Measurements from ENCODE around the gene CAMK1.

CAMK1 gene

GRCh38 chr3:9750556-9751411 lies 19.0 kb downstream of the CAMK1 start:
- peaks cover 23% of the 10 kb centered on the region for H3F3A ChIP-seq (ENCODE audit: control insufficient read depth, insufficient read depth)
- peak overlapping the region; percentile 72 for H3K27ac ChIP-seq (ENCODE audit: low read depth, low read length)
- H3K9me3 ChIP-seq (ENCODE audit: control insufficient read depth, insufficient read depth, low read length) = no peaks in the 10 kb centered on the region
- peak overlapping the region; percentile 91 for H3K4me3 ChIP-seq (ENCODE audit: low read length)
- H3K4me1 ChIP-seq (ENCODE audit: control insufficient read depth, low read length) = peaks cover 40% of the 10 kb centered on the region
- no peaks in the 10 kb centered on the region for H3K9me2 ChIP-seq (replicated peaks; ENCODE audit: control insufficient read depth, low read length)
- peak overlapping the region; percentile 83 for H3K4me2 ChIP-seq (ENCODE audit: low read length)
- H3K36me3 ChIP-seq (ENCODE audit: control insufficient read depth, low read length) = peaks cover 78% of the 10 kb centered on the region
- H3K79me2 ChIP-seq (ENCODE audit: control insufficient read depth, low read length) = peaks cover 25% of the 10 kb centered on the region
- TF ChIP-seq EZH2phosphoT487 (IDR thresholded peaks at IDR 0.05; ENCODE audit: borderline replicate concordance, low read length) (no peak), CTCF (IDR thresholded peaks at IDR 0.05; ENCODE audit: low read depth, low read length, poor library complexity, severe bottlenecking) (no peak)
- no peaks in the 10 kb centered on the region for H4K20me1 ChIP-seq (ENCODE audit: control insufficient read depth, insufficient read depth, low read depth, low read length)
- H3K27me3 ChIP-seq (ENCODE audit: control insufficient read depth, low read length) = no peaks in the 10 kb centered on the region

- TF ChIP-seq CTCF (IDR thresholded peaks at IDR 0.05; ENCODE audit: low read depth, low read length, poor library complexity, severe bottlenecking) = peak; percentile 22
- TF ChIP-seq EZH2phosphoT487 (IDR thresholded peaks at IDR 0.05; ENCODE audit: borderline replicate concordance, low read length) = no peak
- Histone ChIP-seq H3K9me3 (ENCODE audit: control insufficient read depth, insufficient read depth, low read length) (no peaks in the 10 kb centered on the region), H3K9me2 (replicated peaks; ENCODE audit: control insufficient read depth, low read length) (no peaks in the 10 kb centered on the region), H3K27ac (ENCODE audit: low read depth, low read length) (peak within 1 kb of the TSS; percentile 72), H4K20me1 (ENCODE audit: control insufficient read depth, insufficient read depth, low read depth, low read length) (no peaks in the 10 kb centered on the region), H3K36me3 (ENCODE audit: control insufficient read depth, low read length) (peaks cover 80% of the 10 kb centered on the region), H3K4me1 (ENCODE audit: control insufficient read depth, low read length) (peaks cover 38% of the 10 kb centered on the region), H3K79me2 (ENCODE audit: control insufficient read depth, low read length) (peaks cover 25% of the 10 kb centered on the region), H3K27me3 (ENCODE audit: control insufficient read depth, low read length) (no peaks in the 10 kb centered on the region), H3K4me2 (ENCODE audit: low read length) (peak within 1 kb of the TSS; percentile 83), H3K4me3 (ENCODE audit: low read length) (peak within 1 kb of the TSS; percentile 91), H3F3A (ENCODE audit: control insufficient read depth, insufficient read depth) (peaks cover 20% of the 10 kb centered on the region)
Observed at GRCh38 chr3:9749645-9750555, 19.8 kb downstream of the CAMK1 start, which contains the start of gene OGG1. Gene OGG1 (plus strand): TSS chr3:9749952. CDS start chr3:9750287, 335 bp downstream.

- Histone ChIP-seq H3F3A (ENCODE audit: control insufficient read depth, insufficient read depth) (peaks cover 20% of the 10 kb centered on the region), H4K20me1 (ENCODE audit: control insufficient read depth, insufficient read depth, low read depth, low read length) (no peaks in the 10 kb centered on the region), H3K36me3 (ENCODE audit: control insufficient read depth, low read length) (peaks cover 80% of the 10 kb centered on the region), H3K4me1 (ENCODE audit: control insufficient read depth, low read length) (peaks cover 31% of the 10 kb centered on the region), H3K9me2 (replicated peaks; ENCODE audit: control insufficient read depth, low read length) (no peaks in the 10 kb centered on the region), H3K4me3 (ENCODE audit: low read length) (peak overlapping the region; percentile 91), H3K27ac (ENCODE audit: low read depth, low read length) (peak overlapping the region; percentile 72), H3K79me2 (ENCODE audit: control insufficient read depth, low read length) (peaks cover 25% of the 10 kb centered on the region), H3K27me3 (ENCODE audit: control insufficient read depth, low read length) (no peaks in the 10 kb centered on the region), H3K9me3 (ENCODE audit: control insufficient read depth, insufficient read depth, low read length) (no peaks in the 10 kb centered on the region), H3K4me2 (ENCODE audit: low read length) (peak overlapping the region; percentile 83)
- TF ChIP-seq EZH2phosphoT487 (IDR thresholded peaks at IDR 0.05; ENCODE audit: borderline replicate concordance, low read length) (no peak), CTCF (IDR thresholded peaks at IDR 0.05; ENCODE audit: low read depth, low read length, poor library complexity, severe bottlenecking) (no peak)
Observed at GRCh38 chr3:9749296-9749644, 20.5 kb downstream of the CAMK1 start.
